Measurements from ENCODE around the gene BCKDHB. TPM values are rescaled to one million over a fixed set of nuclear protein-coding genes. Genes with fewer than 3 reads are reported as not detected.

BCKDHB gene
- total RNA-seq, 4 donors from 2014 or later = 10.9 to 32.9 (median 29.7) TPM

DNA sequence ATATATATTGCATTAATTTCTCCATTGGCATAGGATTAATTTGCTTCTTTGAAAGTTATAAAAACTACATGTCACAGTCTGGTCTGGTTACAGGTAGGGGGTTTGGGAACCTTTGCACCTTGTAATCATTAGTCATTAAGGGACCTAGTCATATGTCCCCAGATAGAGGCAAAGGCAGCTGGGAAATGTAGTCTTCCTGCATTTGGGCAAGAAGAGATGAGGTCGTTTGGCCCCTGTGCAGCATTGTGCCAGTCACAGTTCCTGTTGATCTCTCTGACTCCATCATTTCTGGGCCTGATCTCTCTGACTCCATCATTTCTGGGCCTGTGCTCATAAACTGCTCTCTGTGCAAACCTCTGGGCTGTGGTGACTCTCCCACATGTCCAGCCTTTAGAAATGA, 73.2 kb downstream of the BCKDHB start:
- in situ Hi-C loops (cut with MboI; ENCODE audit: low pct_ligation_motif_present in 1 of 4, low pct_unique_long_range_greater_than_20kb in 1 of 4, low sequenced_read_pairs in 3 of 4) = no loop called here
- no peaks in the 10 kb centered on the region for H3K36me3 ChIP-seq
- intact Hi-C loops (cut with DNase I; ENCODE audit: low total_unique reads) = no loop called here
- no peaks in the 10 kb centered on the region for H3K4me1 ChIP-seq
- 60% methylated on average over 1 of the region's 1 CpG; no CpG with 5 or more reads in 1 of the 2 donors for WGBS, 2 donors (ENCODE audit: low coverage in 1 of 2)
- H3K4me3 ChIP-seq = no peak overlapping the region
- H3K27me3 ChIP-seq = no peaks in the 10 kb centered on the region
- no peak for DNase-seq
- H3K9me3 ChIP-seq = no peaks in the 10 kb centered on the region
- TF ChIP-seq POLR2AphosphoS5 (IDR thresholded peaks at IDR 0.05) (no peak), EP300 (IDR thresholded peaks at IDR 0.05; ENCODE audit: low read depth) (no peak), POLR2A (IDR thresholded peaks at IDR 0.05) (no peak)
- TF ChIP-seq, protein P1, sequence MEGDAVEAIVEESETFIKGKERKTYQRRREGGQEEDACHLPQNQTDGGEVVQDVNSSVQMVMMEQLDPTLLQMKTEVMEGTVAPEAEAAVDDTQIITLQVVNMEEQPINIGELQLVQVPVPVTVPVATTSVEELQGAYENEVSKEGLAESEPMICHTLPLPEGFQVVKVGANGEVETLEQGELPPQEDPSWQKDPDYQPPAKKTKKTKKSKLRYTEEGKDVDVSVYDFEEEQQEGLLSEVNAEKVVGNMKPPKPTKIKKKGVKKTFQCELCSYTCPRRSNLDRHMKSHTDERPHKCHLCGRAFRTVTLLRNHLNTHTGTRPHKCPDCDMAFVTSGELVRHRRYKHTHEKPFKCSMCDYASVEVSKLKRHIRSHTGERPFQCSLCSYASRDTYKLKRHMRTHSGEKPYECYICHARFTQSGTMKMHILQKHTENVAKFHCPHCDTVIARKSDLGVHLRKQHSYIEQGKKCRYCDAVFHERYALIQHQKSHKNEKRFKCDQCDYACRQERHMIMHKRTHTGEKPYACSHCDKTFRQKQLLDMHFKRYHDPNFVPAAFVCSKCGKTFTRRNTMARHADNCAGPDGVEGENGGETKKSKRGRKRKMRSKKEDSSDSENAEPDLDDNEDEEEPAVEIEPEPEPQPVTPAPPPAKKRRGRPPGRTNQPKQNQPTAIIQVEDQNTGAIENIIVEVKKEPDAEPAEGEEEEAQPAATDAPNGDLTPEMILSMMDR (IDR thresholded peaks at IDR 0.05) = no peak
- H3K27ac ChIP-seq = no peak overlapping the region

DNA sequence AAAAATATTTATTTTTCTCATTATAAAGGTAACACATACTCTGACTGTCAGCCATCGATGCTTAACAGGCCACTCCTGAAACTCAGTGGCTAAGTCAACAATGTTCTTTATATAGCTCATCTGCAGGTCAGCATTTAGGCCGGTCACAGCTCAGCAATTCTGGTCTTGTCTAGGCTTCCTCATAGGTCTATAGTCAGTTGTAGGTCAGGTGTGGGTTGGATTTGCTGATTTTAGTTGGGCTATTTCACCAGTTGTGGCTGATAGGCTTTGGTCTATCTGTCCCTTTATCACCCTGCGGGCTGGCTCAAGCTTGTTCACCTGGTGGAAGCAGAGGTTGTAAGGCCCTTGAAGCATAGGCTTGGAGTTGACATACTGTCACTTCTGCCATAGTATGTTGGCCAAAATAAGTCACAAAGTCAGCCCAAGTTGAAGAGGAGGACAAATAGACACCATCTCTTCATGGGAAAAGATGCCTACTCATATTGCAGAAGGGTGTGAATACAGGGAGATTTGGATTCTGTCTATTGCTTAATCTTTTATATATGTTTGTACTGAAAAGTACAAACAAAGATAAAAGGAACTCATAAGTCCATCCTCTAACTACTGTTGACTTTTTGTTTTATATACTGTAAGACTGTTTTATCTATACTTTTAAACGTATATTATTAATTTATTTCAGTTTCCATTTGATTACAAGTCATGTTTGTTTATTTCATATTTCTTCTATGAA, 75.0 kb downstream of the BCKDHB start:
- H3K9me3 ChIP-seq = no peaks in the 10 kb centered on the region
- TF ChIP-seq POLR2AphosphoS5 (IDR thresholded peaks at IDR 0.05) (no peak), POLR2A (IDR thresholded peaks at IDR 0.05) (no peak), EP300 (IDR thresholded peaks at IDR 0.05; ENCODE audit: low read depth) (no peak)
- TF ChIP-seq, protein P1 (IDR thresholded peaks at IDR 0.05) = no peak
- no peaks in the 10 kb centered on the region for H3K27me3 ChIP-seq
- WGBS, 2 donors (ENCODE audit: low coverage in 1 of 2) = 69 to 76% methylated on average over 3 to 4 of the region's 4 CpGs
- H3K4me3 ChIP-seq = no peak overlapping the region
- in situ Hi-C loops (cut with MboI; ENCODE audit: low pct_ligation_motif_present in 1 of 4, low pct_unique_long_range_greater_than_20kb in 1 of 4, low sequenced_read_pairs in 3 of 4) = no loop called here
- DNase-seq = no peak
- no peaks in the 10 kb centered on the region for H3K36me3 ChIP-seq
- no peak overlapping the region for H3K27ac ChIP-seq
- H3K4me1 ChIP-seq = no peaks in the 10 kb centered on the region
- intact Hi-C loops (cut with DNase I; ENCODE audit: low total_unique reads) = no loop called here

DNA sequence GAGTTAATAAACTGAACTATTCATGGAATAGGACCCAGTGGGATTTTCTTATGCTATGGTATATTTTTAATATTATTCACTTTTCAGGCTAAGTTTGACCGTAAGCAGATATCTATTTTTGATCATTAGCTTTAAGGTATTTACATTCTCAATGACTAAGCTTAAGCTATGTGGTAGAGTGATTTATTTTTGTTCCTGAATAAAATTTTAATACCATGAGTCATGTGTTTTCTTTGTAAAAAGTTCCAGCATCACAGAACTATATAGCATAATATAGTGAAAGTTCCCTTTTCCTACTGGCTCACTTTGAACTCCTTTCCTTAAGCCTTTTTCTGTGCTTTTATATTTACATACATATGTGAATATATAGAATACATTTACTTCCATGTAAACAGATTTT, 75.8 kb downstream of the BCKDHB start:
- Histone ChIP-seq H3K27ac (no peak overlapping the region), H3K4me1 (no peaks in the 10 kb centered on the region), H3K9me3 (no peaks in the 10 kb centered on the region), H3K4me3 (no peak overlapping the region), H3K36me3 (no peaks in the 10 kb centered on the region), H3K27me3 (no peaks in the 10 kb centered on the region)
- no peak for DNase-seq
- in situ Hi-C loops (cut with MboI; ENCODE audit: low pct_ligation_motif_present in 1 of 4, low pct_unique_long_range_greater_than_20kb in 1 of 4, low sequenced_read_pairs in 3 of 4) (no loop called here), intact Hi-C loops (cut with DNase I; ENCODE audit: low total_unique reads) (no loop called here)
- WGBS, 2 donors (ENCODE audit: low coverage in 1 of 2) = 80 to 90% methylated on average over 1 of the region's 1 CpG
- TF ChIP-seq POLR2A (IDR thresholded peaks at IDR 0.05) (no peak), POLR2AphosphoS5 (IDR thresholded peaks at IDR 0.05) (no peak), EP300 (IDR thresholded peaks at IDR 0.05; ENCODE audit: low read depth) (no peak)
- TF ChIP-seq, protein P1 (IDR thresholded peaks at IDR 0.05) = no peak

DNA sequence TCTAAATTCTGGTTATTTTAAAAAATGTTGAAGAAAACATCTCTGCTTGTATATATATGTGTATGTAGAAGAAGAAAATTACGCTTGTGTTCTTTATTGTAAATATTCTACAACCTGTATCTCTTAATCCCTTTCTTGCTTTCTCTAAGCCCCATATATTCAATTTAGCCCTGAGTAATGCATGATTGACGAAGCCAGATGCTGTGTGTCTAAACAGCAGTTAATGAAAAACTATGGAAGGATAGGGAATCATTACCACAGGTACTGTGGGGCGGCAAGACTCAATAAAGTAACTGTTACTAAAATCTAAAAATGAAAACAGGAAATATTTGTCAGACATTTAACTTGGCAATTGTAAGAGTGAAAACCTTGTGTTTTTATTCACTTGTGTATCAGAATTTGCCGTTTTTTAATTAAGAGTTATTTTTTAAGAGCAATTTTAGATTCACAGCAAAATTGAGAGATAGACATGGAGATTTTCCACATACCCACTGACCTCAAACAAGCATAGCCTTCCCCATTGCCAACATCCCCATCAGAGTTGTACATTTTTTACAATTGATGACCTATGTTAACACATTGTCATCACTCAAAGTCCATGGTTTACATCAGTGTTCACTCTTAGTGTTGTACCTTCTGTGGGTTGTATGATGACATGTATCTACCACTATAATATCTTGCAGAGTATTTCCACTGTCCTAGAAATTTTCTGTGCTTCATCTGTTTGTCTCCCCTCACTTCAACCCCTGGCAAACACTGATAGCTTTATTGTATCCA, 76.7 kb downstream of the BCKDHB start:
- no peak for TF ChIP-seq POLR2A (IDR thresholded peaks at IDR 0.05)
- TF ChIP-seq, protein P1 (IDR thresholded peaks at IDR 0.05) = no peak
- no peak for TF ChIP-seq EP300 (IDR thresholded peaks at IDR 0.05; ENCODE audit: low read depth)
- TF ChIP-seq POLR2AphosphoS5 (IDR thresholded peaks at IDR 0.05) = no peak
- no peaks in the 10 kb centered on the region for H3K36me3 ChIP-seq
- H3K4me1 ChIP-seq = no peaks in the 10 kb centered on the region
- no peak overlapping the region for H3K4me3 ChIP-seq
- DNase-seq = no peak
- intact Hi-C loops (cut with DNase I; ENCODE audit: low total_unique reads) = no loop called here
- no peaks in the 10 kb centered on the region for H3K9me3 ChIP-seq
- WGBS, 2 donors (ENCODE audit: low coverage in 1 of 2) = 91 to 94% methylated on average over 4 of the region's 4 CpGs
- H3K27ac ChIP-seq = no peak overlapping the region
- H3K27me3 ChIP-seq = no peaks in the 10 kb centered on the region
- in situ Hi-C loops (cut with MboI; ENCODE audit: low pct_ligation_motif_present in 1 of 4, low pct_unique_long_range_greater_than_20kb in 1 of 4, low sequenced_read_pairs in 3 of 4) = no loop called here
